Hepatocyte (in vitro differentiated cells): ENCODE data around the gene KRT16. TPM values are rescaled to one million over a fixed set of nuclear protein-coding genes. Genes with fewer than 3 reads are reported as not detected.

Experiments
- DNase-seq: peaks from one replicate; pipeline ENCODE4 v3.0.0-alpha.2; 2016; ENCODE audit warnings: low spot score
- H2AFZ ChIP-seq: fragments of 200-600 bp; sonication (generic); 2 replicates; pipeline ENCODE4 v1.6.0; 2016; ENCODE audit warnings: antibody characterized with exemption, mild to moderate bottlenecking
- H3K27ac ChIP-seq: fragments of 200-600 bp; sonication (generic); 2 replicates; pipeline ENCODE4 v1.5.1; 2016; ENCODE audit warnings: mild to moderate bottlenecking
- H3K27me3 ChIP-seq: fragments of 200-600 bp; sonication (generic); 2 replicates; pipeline ENCODE4 v1.6.1; 2016
- H3K36me3 ChIP-seq: fragments of 200-600 bp; sonication (generic); replicated peaks from 2 replicates; pipeline ENCODE4 v1.5.1; 2016; ENCODE audit warnings: low read depth; ENCODE audit not compliant: insufficient read depth
- H3K4me1 ChIP-seq: fragments of 200-600 bp; sonication (generic); 2 replicates; pipeline ENCODE4 v1.5.1; 2016; ENCODE audit warnings: mild to moderate bottlenecking, moderate library complexity; ENCODE audit not compliant: insufficient read depth
- H3K4me2 ChIP-seq: fragments of 200-600 bp; sonication (generic); 2 replicates; pipeline ENCODE4 v1.6.0; 2016
- H3K4me3 ChIP-seq: fragments of 200-600 bp; sonication (generic); 2 replicates; pipeline ENCODE4 v1.5.1; 2016; ENCODE audit warnings: mild to moderate bottlenecking
- H3K79me2 ChIP-seq: fragments of 200-600 bp; sonication (generic); 2 replicates; pipeline ENCODE4 v1.6.0; 2017; ENCODE audit warnings: mild to moderate bottlenecking
- H3K9me2 ChIP-seq: fragments of 200-600 bp; sonication (generic); replicated peaks from 2 replicates; pipeline ENCODE4 v1.6.0; 2017; ENCODE audit warnings: mild to moderate bottlenecking; ENCODE audit not compliant: insufficient read depth
- H3K9me3 ChIP-seq: fragments of 200-600 bp; sonication (generic); 2 replicates; pipeline ENCODE4 v1.5.1; 2016; ENCODE audit warnings: low read depth, mild to moderate bottlenecking
- H4K20me1 ChIP-seq: fragments of 200-600 bp; sonication (generic); 2 replicates; pipeline ENCODE4 v1.6.0; 2016; ENCODE audit warnings: mild to moderate bottlenecking; ENCODE audit not compliant: insufficient read depth, poor library complexity, severe bottlenecking
- EZH2 ChIP-seq: fragments of 200-600 bp; sonication (generic); IDR thresholded peaks from 2 replicates; pipeline ENCODE4 v1.6.1; 2016; ENCODE audit warnings: antibody characterized with exemption, mild to moderate bottlenecking, borderline replicate concordance
- EZH2phosphoT487 ChIP-seq: fragments of 200-600 bp; sonication (generic); IDR thresholded peaks from one replicate; pipeline ENCODE4 v1.6.1; 2018; ENCODE audit warnings: antibody characterized with exemption, mild to moderate bottlenecking, low read depth, moderate library complexity; ENCODE audit not compliant: unreplicated experiment, severe bottlenecking
- WGBS: methylation state at CpG from one replicate; pipeline ENCODE4 v1.1.6; 2016; ENCODE audit warnings: low lambda C conversion rate; ENCODE audit errors: missing lambda C conversion rate; 5-methylcytosine and 5-hydroxymethylcytosine counted together
- polyA plus RNA-seq: library from polyadenylated mRNA; unstranded; fragments of >200 nt; fragmentation: Nextera tagmentation; extraction: Ambion mirVana; gene quantifications from 2 replicates; pipeline ENCODE4 v1.2.1, GENCODE V29; 2016
- total RNA-seq: library from RNA; depleted of rRNA; stranded (reverse); fragments of >200 nt; gene quantifications from 2 replicates; pipeline ENCODE4 v1.2.3, GENCODE V29; 2014
- TF ChIP-seq, protein P1 (sequence below): fragments of 200-600 bp; sonication (generic); IDR thresholded peaks from 2 replicates; pipeline ENCODE4 v1.5.1; 2016; ENCODE audit warnings: antibody characterized with exemption, mild to moderate bottlenecking; ENCODE audit not compliant: poor library complexity

The KRT16 gene
- total and polyA plus RNA-seq, 2 experiments from 2014 or later: 0.90 to 2.5 TPM

DNA sequence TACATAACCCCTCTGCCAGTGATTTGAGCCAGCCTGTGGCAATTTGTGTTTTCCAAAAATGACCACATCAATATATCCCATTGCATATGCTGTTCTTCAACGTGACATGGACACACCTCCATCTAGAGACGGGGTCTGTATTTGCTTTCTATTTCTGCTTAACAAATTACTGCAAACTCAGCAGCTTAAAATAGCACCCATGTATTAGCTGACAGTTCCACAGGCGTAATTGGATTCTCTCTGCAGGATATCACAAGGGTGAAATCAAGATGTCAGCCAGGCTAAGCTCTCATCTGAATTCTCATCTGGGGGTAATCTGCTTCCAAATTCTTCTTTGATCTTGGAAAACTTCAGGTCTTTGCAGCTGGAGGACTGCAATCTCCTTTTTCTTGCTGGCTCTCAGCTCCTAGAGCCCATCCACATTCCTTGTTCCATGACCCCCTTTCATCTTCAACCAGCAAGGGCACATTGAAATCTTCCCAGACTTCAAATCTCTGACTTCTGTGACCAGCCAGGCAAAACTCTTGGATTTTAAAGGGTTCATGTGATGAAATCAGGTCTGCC lies 48.9 kb downstream of the KRT16 start:
- no peak overlapping the region for H3K4me3 ChIP-seq
- 35% methylated on average over 3 of the region's 3 CpGs for WGBS
- H3K9me3 ChIP-seq: no peaks in the 10 kb centered on the region
- DNase-seq: no peak
- H3K27me3 ChIP-seq: no peaks in the 10 kb centered on the region
- no peaks in the 10 kb centered on the region for H4K20me1 ChIP-seq
- TF ChIP-seq, protein P1, sequence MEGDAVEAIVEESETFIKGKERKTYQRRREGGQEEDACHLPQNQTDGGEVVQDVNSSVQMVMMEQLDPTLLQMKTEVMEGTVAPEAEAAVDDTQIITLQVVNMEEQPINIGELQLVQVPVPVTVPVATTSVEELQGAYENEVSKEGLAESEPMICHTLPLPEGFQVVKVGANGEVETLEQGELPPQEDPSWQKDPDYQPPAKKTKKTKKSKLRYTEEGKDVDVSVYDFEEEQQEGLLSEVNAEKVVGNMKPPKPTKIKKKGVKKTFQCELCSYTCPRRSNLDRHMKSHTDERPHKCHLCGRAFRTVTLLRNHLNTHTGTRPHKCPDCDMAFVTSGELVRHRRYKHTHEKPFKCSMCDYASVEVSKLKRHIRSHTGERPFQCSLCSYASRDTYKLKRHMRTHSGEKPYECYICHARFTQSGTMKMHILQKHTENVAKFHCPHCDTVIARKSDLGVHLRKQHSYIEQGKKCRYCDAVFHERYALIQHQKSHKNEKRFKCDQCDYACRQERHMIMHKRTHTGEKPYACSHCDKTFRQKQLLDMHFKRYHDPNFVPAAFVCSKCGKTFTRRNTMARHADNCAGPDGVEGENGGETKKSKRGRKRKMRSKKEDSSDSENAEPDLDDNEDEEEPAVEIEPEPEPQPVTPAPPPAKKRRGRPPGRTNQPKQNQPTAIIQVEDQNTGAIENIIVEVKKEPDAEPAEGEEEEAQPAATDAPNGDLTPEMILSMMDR: no peak
- TF ChIP-seq EZH2phosphoT487: no peak
- no peak for TF ChIP-seq EZH2
- H3K9me2 ChIP-seq: no peaks in the 10 kb centered on the region
- no peaks in the 10 kb centered on the region for H3K4me1 ChIP-seq
- H3K79me2 ChIP-seq: no peaks in the 10 kb centered on the region
- no peak overlapping the region for H2AFZ ChIP-seq
- no peak overlapping the region for H3K4me2 ChIP-seq
- H3K27ac ChIP-seq: no peak overlapping the region
- H3K36me3 ChIP-seq: no peaks in the 10 kb centered on the region

DNA sequence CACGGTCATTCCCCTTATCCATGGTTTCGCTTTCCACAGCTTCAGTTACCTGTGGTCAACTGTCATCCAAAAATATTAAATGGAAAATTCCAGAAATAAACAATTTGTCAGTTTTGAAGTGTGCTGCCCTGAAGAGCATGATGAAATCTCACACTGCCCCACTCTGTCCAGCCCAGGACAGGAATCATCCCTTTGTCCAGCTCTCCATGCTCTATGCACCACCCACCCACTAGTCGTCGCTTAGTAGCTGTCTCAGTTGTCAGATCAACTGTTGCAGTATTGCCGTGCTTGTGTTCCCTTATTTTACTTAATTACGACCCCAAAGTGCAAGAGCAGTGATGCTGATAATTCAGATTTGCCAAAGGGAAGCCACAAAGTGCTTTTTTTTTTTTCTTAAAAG lies 51.0 kb downstream of the KRT16 start:
- Histone ChIP-seq H3K27me3 (no peaks in the 10 kb centered on the region), H3K4me2 (no peak overlapping the region), H3K4me3 (no peak overlapping the region), H3K4me1 (no peaks in the 10 kb centered on the region), H2AFZ (no peak overlapping the region), H3K9me3 (no peaks in the 10 kb centered on the region), H4K20me1 (no peaks in the 10 kb centered on the region), H3K79me2 (no peaks in the 10 kb centered on the region), H3K27ac (no peak overlapping the region), H3K36me3 (no peaks in the 10 kb centered on the region), H3K9me2 (no peaks in the 10 kb centered on the region)
- no peak for DNase-seq
- WGBS: 91% methylated on average over 6 of the region's 6 CpGs
- TF ChIP-seq, protein P1: no peak
- TF ChIP-seq EZH2: no peak
- no peak for TF ChIP-seq EZH2phosphoT487

Other genes with a start within 250 kb of the KRT16 start
- gene KRT33B, start 243.0 kb downstream of the KRT16 start, total RNA-seq: not detected in 2 replicates
- 0.35 TPM in 1 of 2 replicates, not detected in the other for gene KRT33B, start 243.0 kb downstream of the KRT16 start, polyA plus RNA-seq
- gene KRT34, start 230.5 kb downstream of the KRT16 start, total RNA-seq: 0.20 TPM in 1 of 2 replicates, not detected in the other
- gene KRT34, start 230.5 kb downstream of the KRT16 start, polyA plus RNA-seq: 0.71 TPM in 1 of 2 replicates, not detected in the other
- not detected in 2 replicates for gene KRT31, start 215.2 kb downstream of the KRT16 start, total RNA-seq
- not detected in 2 replicates for gene KRT31, start 215.2 kb downstream of the KRT16 start, polyA plus RNA-seq
- not detected in 2 replicates for gene KRT37, start 188.2 kb downstream of the KRT16 start, total RNA-seq
- gene KRT37, start 188.2 kb downstream of the KRT16 start, polyA plus RNA-seq: not detected in 2 replicates
- not detected in 2 replicates for gene KRT38, start 171.8 kb downstream of the KRT16 start, total RNA-seq
- not detected in 2 replicates for gene KRT38, start 171.8 kb downstream of the KRT16 start, polyA plus RNA-seq
- gene KRT32, start 145.4 kb downstream of the KRT16 start, total RNA-seq: not detected in 2 replicates
- gene KRT32, start 145.4 kb downstream of the KRT16 start, polyA plus RNA-seq: not detected in 2 replicates
- not detected in 2 replicates for gene KRT35, start 131.6 kb downstream of the KRT16 start, total RNA-seq
- not detected in 2 replicates for gene KRT35, start 131.6 kb downstream of the KRT16 start, polyA plus RNA-seq
- not detected in 2 replicates for gene KRT36, start 122.9 kb downstream of the KRT16 start, total RNA-seq
- not detected in 2 replicates for gene KRT36, start 122.9 kb downstream of the KRT16 start, polyA plus RNA-seq
- gene KRT13, start 107.2 kb downstream of the KRT16 start, total RNA-seq: 5.3 and 8.1 TPM in 2 replicates
- gene KRT13, start 107.2 kb downstream of the KRT16 start, polyA plus RNA-seq: 15.1 and 24.8 TPM in 2 replicates
- 6.2 and 6.8 TPM in 2 replicates for gene KRT15, start 93.9 kb downstream of the KRT16 start, total RNA-seq
- 8.2 and 10.6 TPM in 2 replicates for gene KRT15, start 93.9 kb downstream of the KRT16 start, polyA plus RNA-seq
- 623 and 817 TPM in 2 replicates for gene KRT19, start 84.5 kb downstream of the KRT16 start, total RNA-seq
- gene KRT19, start 84.5 kb downstream of the KRT16 start, polyA plus RNA-seq: 1,343 and 1,722 TPM in 2 replicates
- gene KRT9, start 40.7 kb downstream of the KRT16 start, total RNA-seq: not detected in 2 replicates
- not detected in 2 replicates for gene KRT9, start 40.7 kb downstream of the KRT16 start, polyA plus RNA-seq
- gene KRT14, start 25.9 kb downstream of the KRT16 start, total RNA-seq: 0.33 TPM in 1 of 2 replicates, not detected in the other
- 1.1 and 1.9 TPM in 2 replicates for gene KRT14, start 25.9 kb downstream of the KRT16 start, polyA plus RNA-seq
- gene KRT17, start 11.8 kb upstream of the KRT16 start, total RNA-seq: 41.5 and 59.5 TPM in 2 replicates
- 118 and 145 TPM in 2 replicates for gene KRT17, start 11.8 kb upstream of the KRT16 start, polyA plus RNA-seq
- 180 and 192 TPM in 2 replicates for gene EIF1, start 76.1 kb upstream of the KRT16 start, total RNA-seq
- 977 and 989 TPM in 2 replicates for gene EIF1, start 76.1 kb upstream of the KRT16 start, polyA plus RNA-seq
- gene GAST, start 99.6 kb upstream of the KRT16 start, total RNA-seq: not detected in 2 replicates
- gene GAST, start 99.6 kb upstream of the KRT16 start, polyA plus RNA-seq: 2.3 TPM in 1 of 2 replicates, not detected in the other
- gene HAP1, start 121.9 kb upstream of the KRT16 start, total RNA-seq: 0.03 and 0.08 TPM in 2 replicates
- 0.18 and 0.44 TPM in 2 replicates for gene HAP1, start 121.9 kb upstream of the KRT16 start, polyA plus RNA-seq
- gene JUP, start 173.9 kb upstream of the KRT16 start, total RNA-seq: 162 and 209 TPM in 2 replicates
- 191 and 214 TPM in 2 replicates for gene JUP, start 173.9 kb upstream of the KRT16 start, polyA plus RNA-seq
- gene P3H4, start 199.2 kb upstream of the KRT16 start, total RNA-seq: 62.6 and 66.2 TPM in 2 replicates
- 109 and 110 TPM in 2 replicates for gene P3H4, start 199.2 kb upstream of the KRT16 start, polyA plus RNA-seq
- 239 and 290 TPM in 2 replicates for gene FKBP10, start 200.2 kb upstream of the KRT16 start, total RNA-seq
- 88.0 and 92.0 TPM in 2 replicates for gene FKBP10, start 200.2 kb upstream of the KRT16 start, polyA plus RNA-seq
- 47.7 and 51.8 TPM in 2 replicates for gene NT5C3B, start 223.5 kb upstream of the KRT16 start, total RNA-seq
- gene NT5C3B, start 223.5 kb upstream of the KRT16 start, polyA plus RNA-seq: 85.1 and 87.8 TPM in 2 replicates
- gene KLHL10, start 225.1 kb upstream of the KRT16 start, total RNA-seq: 0.43 TPM in 1 of 2 replicates, not detected in the other
- gene KLHL10, start 225.1 kb upstream of the KRT16 start, polyA plus RNA-seq: not detected in 2 replicates